GM10847 (cell line): ENCODE measurements around the gene GAS2L2.

Experiments used
- POLR2A ChIP-seq: IDR thresholded peaks from 2 replicates; pipeline ENCODE4 v1.6.1; 2011; ENCODE audit not compliant: insufficient read length; ENCODE audit errors: extremely low read depth

GAS2L2 gene

GRCh38 chr17:35708951-35709350, 44.1 kb downstream of the GAS2L2 start:
- TF ChIP-seq POLR2A, result no peak

DNA sequence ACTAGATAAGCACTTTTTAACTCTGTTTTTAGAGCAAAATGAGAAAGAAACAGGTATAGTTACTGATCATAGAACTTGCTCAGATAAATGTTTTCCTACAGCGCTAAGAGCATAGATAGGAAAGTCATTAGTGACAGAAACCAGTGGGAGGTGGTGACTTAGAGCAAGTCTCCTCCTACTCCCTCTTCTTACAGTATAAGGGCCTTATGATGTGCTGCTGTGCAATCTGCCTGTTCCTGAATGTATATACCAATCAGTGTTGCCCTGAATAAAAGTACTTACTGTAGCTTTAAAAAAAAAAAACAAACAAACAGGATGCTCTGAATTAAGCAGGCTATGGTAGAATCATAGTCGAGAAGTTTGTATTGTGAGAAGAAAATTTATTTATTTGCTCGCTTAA, 44.9 kb downstream of the GAS2L2 start:
- no peak for TF ChIP-seq POLR2A

DNA sequence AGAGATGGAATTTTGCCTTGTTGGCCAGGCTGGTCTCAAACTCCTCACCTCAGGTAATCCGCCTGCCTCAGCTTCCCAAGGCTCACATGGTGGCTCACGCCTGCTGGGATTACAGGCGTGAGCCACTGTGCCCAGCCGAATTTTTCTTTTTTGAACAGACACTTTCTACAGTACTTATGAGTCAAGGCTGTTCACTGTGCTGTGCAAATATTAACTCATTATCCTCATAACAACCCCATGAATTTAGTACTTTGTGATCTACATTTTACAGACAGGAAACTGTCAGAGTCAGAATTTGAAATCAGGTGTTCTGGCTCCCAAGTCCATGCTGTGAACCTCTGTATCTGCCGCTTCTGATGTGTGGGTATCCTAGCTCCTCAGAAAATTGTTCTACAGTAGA, 47.3 kb downstream of the GAS2L2 start:
- TF ChIP-seq POLR2A, result no peak

GRCh38 chr17:35705230-35705629, 47.8 kb downstream of the GAS2L2 start:
- no peak for TF ChIP-seq POLR2A

DNA sequence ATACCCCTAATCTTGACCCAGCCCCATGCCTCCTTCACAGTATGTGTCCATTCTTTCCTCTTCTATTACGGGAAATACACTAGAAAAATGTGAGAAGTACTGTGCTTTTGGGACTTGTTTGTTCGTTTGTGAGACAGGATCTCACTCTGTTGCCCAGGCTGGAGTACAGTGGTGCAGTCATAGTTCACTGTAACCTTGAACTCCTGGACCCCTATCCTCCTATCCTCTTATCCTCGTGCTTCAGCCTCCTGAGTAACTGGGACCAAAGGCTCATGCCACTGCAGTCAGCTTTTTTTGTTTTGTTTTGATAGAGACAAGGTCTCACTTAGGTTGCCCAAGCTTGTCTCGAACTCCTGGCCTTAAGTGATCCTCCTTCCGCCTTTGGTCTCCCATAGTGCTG, 51.5 kb downstream of the GAS2L2 start:
- TF ChIP-seq POLR2A, result no peak

GRCh38 chr17:35700150-35700549, 52.9 kb downstream of the GAS2L2 start:
- TF ChIP-seq POLR2A, result no peak

GRCh38 chr17:35698800-35699199, 54.2 kb downstream of the GAS2L2 start:
- no peak for TF ChIP-seq POLR2A

DNA sequence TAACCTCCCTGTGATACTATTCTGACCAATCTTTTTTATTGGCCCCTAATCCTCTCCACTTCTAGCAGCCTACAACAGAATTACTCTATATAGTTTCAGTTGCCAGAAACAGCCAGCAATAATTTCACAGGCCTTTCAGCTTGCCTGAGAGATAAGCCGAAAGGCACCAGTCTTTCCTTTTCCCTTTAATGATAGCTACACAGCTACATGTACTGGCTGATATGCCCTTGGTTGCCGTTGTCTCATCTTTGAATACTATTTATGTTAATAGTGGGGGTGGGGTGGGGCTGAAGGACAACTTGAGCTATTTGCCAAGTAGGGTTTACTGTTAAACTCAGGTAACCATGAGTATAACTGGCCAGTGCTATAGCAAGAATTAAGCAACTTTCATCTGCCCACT, 57.4 kb downstream of the GAS2L2 start:
- no peak for TF ChIP-seq POLR2A

DNA sequence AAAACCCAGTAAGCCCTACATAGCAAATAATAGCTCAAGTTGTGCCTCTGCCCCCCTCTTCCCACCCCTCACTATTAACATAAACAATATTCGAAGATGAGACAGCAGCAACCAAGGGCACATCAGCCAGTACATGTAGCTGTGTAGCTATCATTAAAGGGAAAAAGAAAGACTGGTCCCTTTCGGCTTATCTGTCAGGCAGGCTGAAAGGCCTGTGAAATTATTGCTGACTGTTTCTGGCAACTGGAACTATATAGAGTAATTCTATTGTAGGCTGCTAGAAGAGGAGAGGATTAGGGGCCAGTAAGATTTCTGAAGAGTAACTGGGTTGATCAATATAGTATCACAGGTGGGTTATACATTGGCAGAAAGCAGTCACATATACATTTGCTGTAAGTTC, 58.1 kb downstream of the GAS2L2 start:
- no peak for TF ChIP-seq POLR2A
